GF-D8 (cell line): ENCODE measurements around the gene GLS.
A peak's percentile ranks its signal among the peaks of the same experiment; 100 is the strongest.
"Not testable (repeated sequence)": the region's sequence is repeated elsewhere in the genome, so short reads cannot be mapped to it uniquely, and the experiment has no call there.

Experiments used
- DNase-seq: peaks from one replicate; lab custom pipeline; 2025; lab: John Stamatoyannopoulos, UW

The GLS gene

DNA sequence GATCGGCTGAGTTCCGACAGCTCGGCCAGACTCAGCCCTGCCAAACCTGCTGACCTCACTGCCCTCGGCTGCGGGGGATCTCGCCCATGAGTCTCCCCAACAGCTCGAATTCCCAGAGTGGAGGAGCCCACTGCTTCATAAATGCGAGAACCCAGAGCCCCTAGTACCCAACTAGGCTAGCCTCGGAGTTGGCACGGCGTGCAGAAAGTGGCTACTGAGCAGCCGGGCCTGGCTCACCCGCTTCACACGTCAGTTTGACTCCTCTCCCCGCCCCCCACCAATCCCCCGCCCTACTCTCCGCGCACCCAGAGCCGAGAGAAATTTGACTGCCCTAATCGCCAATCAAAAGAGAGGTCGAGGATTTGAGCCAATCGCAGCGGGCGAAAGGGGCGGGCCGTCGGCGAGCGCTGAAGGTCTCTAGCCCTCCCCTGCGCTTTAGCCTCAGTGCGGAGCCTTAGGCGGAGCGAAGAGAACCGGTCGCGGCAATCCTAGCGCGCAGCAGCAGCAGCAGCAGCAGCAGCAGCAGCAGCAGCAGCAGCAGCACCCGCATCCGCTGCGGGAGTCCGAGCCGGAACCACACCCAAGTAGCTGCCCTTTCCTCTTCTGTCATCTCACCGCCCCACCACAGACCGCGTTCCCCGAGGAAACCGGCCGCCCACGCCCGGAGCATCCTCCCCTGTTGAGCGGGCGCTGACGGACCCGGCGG, at the start of gene GLS:
Gene GLS, plus strand, starts transcription at position 444 of the 706 bp plus-strand sequence. CDS start 264 bp downstream, outside the sequence.
- peak; percentile 90 for DNase-seq

DNA sequence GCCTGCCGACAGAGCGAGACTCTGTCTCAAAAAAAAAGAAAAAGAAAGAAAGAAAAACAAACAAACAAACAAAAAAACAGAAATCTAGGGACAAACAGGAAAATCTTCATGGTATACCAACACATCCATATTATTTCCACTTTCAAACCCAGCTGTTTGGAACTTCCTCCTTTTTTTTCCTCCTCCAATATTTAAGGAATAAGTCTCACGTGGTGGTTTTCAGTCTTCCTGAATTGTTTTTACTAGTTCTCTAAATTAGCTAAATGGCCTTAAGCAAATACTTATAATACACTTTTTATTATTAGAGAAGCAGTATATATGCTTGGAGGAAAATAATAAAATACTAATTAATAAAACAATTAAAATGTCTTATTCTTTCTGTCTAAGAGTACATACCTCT, 48.7 kb upstream of the GLS start:
- DNase-seq, result no peak

DNA sequence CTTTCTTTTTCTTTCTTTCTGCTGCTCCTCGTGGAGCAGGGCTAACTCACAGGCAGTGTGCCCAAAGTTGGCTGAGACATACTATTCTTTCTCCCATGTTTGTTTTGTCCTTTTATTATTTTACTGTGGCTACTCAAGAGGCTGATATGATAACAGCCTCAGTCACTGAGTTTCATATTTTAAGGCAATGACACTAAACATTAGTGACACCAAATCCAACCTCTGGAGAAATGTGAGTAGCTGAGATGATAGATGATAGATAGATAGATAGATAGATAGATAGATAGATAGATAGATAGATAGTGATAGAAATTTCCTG, 45.8 kb upstream of the GLS start:
- DNase-seq, result no peak

DNA sequence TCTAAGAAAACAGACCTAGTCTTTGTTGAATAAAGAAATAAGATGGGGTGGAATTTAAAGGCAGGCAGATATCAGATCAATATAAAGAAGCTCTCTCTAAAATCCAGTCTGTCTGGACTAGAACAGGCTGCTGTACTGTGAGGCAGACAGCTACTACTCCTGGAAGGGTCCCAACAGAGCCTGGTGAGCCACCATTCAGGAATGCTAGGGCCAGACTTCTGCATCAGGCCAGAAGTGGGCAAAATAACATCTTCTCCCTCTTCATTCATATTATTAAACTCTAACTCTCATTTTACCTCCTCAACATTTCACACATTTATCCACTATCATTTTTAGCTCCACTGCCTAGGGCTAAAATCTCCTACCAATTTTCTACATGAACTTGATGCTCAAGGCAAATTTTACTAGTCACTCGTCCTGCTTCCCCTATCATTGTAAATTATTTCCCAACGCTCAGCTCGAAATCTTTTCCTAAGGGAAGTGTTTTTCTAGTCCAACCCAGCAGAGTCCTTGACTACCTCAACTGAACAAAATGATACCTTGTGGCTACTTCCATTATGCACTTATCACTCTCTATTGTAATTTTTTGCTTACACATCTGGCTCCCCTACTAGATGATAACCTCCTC, 45.2 kb upstream of the GLS start:
- no peak for DNase-seq

DNA sequence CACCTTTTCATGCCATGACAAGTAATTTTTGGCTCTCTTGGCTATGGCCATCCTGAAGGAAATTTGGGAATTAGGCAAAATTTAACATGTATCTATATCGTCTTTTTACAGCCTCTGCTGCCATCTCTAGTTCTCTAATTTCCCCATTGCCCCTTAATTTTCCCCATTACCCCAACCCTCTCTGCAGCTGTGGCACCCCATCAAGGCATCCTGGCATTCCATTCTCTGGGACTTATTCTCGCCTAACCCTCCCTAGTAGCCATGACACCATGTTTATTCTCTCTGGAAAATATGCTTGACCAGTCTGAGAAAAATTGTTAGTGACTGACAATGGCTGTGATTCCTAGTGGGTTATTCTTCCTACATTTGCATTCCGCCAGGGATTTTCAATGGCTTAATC, 43.9 kb upstream of the GLS start:
- no peak for DNase-seq

DNA sequence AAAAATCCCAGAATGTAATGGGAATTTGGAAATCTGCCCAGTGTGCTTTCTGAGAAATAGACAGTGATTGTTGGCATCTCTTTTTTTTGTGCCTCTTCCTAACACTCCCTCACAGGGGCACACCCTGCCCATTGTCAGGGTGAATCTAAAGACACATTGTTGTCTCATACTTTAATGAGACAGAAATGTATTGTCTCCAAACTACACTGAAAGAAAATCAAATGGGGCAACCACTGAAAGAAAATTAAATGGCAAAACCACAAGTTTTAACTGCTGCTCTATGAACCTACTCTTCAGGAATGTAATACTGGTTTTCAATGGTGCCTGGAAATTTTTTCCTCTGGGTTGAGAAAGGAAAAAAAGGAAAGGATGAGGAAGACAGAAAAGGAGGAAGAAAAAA, 43.2 kb upstream of the GLS start:
- no peak for DNase-seq

DNA sequence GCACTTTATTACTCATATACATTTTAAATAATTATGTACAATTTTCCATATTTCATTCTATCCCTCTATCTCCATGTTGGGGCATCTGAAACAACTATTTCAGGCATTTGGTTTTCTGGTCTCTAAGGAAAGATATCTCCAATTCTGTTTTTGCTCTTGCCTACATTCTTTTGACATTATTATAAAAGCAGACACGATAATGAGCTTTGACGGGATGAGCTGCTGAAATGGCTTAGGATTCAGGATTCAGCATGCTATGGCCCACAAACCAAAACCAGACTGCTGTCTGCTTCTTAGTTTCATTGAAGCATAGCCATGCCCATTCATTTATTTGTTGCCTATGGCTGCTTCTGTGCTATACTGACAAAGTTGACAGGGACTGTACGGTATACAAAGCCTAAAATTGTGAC, 42.7 kb upstream of the GLS start:
- DNase-seq, result no peak

DNA sequence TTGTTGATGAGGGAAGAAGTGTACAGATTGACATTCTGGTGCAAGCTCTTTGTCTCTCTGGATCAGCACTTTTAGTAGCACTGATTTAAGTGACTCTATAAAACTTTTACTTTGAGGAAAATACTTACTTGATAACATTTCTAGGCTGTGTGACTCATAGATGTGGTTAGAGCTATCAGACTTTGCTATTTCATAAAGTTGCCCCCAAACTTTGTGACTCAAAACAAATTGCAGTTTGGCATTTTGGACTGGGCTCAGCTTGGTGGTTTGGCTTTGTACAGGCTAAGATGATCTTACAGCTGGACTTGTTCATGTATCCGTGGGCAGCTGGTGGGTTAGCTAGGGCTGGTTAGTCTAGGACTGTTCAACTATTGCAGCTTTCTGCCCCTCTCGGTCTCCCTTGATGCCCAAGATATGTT, 42.1 kb upstream of the GLS start:
- no peak for DNase-seq

DNA sequence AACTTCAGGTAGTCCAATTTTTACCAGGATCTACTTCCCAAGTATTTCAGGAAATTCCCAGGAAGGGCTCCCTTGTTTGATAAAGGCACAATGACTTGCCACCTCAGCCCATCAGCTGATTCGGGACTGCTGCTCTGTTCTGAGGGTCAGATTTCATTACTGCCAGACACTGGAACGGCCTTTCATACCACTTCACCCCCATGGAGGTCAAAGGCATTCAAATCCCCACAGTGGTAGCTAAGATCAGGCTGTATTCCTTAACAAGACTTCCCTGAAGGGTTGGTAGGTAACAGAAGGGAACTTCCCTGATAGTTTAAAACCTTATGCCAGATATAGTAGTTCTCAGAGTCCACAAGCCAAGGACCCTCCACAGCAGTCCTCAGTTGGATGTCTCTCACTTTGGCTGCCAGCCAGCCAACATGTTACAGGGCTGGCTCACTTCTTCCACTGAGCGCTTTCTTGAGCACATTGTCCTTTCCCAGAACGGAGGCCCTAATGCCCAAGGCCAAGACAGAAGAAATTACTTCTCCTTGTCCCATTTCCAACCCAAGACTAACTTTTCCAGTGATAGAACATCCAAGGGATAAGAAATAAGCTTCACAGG, 40.0 kb upstream of the GLS start:
- no peak for DNase-seq

DNA sequence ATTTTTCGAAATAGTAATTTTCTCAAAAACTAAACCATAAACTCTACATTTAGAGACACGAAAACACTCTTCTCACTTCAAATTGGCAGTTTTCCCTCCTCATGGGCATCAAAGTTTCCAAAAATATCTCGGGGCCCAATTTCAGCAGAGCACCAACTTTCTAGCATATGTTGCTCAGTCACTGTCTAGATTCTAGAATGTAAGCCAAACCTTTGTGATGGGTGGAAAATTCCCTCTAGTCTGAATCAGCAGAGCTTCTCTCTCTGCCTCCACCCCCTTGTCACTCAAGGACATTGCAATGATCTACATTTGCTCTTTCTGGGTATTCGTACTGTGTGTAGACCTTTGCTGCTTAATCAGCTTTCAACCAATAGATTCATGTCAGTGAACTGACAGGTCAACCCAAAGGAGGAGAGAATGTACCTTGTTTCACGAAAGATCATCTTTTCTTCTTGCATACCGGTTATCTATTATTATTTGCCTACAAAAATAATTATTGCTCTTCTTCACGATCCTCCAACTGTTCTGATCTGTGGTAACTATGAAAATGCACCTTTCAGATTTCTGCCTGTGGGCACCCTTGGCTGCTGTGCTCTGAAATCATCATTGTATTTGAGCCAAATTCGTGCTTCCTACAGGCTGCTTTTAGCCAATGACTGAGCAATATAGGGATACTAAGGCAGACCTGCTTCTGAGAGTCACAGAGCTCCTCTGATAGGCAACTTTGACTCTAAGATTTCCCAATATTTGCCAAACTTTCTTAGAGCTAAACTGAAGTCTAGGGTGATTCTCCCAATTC, 38.7 kb upstream of the GLS start:
- no peak for DNase-seq

DNA sequence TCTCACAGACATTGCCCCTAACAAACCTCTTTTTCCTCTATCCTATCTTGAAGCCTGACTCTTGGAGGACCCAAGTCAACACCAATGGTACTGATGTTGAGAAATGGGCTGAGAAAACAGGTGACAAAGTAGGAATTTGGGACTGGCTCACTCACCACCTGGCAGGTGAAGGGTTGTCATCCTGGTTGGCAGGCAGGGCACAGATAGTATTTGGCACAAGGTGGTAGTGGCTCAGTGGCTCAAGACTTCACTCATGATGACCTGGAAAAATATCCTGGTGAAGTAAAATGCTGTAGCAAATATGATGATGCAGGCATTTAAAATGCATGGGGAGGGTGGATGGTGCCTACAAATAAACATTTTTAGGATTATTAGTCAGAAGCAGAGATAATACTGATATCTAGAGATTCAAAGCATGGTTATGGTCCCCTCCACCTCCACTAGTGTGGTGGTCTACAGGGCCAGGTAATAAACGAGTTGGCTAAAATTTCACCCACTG, 38.0 kb upstream of the GLS start:
- DNase-seq, result no peak

DNA sequence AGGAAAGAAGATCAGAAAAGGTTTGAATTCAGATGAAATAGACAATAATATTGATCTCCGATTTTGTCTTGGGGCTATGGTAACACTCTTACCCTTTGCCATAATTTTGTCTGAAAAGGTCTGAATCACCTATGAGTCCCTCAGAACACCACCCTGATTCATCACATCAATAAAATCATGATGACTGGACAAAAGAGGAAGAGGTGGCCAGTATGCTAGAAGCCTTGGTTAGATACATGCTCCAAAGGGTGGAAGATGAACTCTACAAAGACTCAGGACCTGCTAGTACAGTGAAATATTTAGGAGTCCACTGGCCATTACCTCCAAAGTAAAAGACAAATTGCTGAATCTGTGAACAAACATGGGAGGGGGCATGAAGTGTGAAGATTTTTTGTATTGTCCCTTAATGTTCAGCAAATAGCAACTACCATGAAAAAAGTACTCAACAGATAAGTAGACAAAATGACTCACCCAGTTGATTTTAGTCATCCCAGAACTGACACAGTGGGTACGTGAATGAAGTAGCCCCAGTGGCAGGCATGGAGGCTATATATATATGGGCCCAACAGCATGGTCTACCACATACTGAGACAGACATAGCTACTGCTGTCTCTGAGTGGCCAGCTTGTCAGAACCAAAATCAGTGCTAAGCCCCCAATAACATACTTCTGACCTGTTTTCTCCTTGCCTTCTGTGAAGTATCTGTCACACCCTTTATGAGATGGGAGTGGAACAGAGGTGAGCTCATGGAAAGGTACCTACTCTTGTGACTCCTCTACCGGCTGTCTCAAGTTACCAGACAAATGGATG, 36.5 kb upstream of the GLS start:
- DNase-seq, result no peak

DNA sequence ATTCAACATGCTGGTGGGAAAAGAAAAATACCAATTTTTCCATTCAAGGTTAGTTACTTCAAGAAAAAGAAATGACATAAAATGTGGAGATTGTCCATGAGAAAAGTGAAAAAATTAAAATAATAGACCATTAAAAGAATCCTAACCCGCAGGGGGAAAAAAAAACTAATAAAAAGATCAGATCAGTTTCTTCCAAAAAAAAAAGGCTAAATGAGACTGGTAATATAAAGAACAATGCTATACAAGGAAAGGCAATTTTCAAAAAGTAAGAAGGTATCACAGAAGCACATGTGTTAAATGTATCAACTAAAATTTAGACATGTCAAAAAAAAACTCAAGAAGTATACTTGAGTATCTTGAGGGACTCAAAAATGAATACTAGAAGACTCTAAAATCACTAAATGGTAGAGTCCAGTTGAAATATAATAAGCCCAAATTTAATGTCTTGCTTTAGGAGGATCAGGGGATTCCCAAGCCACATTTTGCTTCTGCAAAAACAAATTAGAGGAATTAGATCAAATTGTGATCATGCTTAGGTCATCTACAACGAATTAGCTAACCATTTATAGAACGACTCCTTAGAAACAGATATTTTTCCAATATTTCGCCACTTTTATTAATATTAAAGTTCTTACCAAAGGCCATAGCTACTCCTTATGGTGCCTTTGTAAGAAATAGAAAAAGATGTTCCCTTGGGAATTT, 35.8 kb upstream of the GLS start:
- DNase-seq, result no peak

DNA sequence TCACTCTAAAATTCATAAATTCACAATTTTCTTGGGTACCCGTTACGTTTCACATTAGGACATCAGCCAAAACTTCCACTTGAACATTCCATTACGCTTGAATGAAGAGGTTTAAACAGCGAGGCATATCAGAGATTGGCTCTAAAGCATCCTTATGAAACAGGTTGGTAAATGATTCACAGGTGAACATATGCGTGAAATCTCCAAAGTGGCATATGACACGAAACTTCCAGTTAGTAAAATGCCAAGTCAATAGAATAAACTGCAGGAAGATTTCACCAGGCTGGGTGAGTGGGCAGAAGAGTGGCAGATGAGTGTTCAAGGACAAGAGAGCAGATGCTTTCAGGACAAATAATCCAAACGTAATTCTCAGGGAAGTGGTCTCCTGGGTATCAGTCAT, 33.9 kb upstream of the GLS start:
- no peak for DNase-seq

DNA sequence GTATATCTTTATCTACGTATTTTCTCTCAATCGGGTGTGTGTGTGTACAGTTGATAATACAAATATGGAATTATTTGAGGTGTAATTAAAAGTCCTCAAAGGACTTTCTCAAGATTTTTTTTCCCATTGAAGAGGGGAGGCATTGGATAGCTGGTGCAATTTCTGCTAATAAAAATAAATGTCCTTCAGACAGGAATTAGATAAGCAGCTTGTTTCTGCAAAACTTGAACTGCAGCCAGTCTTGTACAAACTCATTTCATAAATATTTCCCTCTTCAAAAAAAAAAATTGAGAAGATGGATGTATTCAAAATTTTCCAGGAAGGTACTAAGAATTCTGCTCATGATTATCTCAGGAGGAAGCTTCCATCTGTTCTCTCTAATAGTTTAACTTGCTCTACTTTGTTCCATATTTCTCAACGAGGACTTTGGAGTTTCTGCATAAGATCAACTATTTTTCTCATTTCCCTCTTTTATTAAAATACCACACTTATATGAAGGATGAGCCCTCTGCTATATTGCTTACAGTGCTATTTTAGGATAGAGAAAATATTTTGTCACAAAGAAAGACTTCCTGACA, 33.0 kb upstream of the GLS start:
- no peak for DNase-seq

DNA sequence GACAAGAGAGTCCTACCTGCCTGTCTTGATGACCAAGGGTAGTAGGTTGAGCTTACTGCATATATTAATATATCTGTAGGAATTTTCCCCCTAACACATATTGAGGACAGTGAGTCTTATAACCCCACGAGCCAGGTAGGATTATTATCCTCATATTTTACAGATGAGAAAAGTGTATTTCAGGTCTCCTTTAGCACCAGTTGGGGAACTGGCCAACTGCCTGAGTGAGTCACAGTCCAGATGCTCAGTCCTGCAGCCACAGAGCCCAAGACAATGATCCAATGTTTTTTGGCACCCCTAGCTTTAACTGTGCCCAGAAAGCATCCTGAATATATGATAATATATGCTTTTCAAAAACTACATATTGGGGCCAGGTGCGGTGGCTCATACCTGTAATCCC, 30.8 kb upstream of the GLS start:
- no peak for DNase-seq

DNA sequence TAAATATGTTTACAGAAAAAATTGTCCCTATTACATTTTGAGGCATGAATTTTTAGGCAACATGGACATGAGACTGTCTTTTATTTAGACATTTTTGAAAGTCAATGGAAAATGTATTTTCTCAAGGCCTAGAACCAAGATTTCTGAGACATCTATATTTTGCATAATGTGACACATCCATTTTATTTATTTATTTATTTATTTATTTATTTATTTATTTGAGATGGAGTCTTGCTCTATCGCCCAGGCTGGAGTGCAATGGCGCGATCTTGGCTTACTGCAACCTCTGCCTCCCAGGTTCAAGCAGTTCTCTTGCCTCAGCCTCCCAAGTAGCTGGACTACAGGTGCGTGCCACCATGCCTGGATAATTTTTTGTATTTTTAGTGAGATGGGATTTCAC, 27.6 kb upstream of the GLS start:
- not testable (repeated sequence) for DNase-seq

DNA sequence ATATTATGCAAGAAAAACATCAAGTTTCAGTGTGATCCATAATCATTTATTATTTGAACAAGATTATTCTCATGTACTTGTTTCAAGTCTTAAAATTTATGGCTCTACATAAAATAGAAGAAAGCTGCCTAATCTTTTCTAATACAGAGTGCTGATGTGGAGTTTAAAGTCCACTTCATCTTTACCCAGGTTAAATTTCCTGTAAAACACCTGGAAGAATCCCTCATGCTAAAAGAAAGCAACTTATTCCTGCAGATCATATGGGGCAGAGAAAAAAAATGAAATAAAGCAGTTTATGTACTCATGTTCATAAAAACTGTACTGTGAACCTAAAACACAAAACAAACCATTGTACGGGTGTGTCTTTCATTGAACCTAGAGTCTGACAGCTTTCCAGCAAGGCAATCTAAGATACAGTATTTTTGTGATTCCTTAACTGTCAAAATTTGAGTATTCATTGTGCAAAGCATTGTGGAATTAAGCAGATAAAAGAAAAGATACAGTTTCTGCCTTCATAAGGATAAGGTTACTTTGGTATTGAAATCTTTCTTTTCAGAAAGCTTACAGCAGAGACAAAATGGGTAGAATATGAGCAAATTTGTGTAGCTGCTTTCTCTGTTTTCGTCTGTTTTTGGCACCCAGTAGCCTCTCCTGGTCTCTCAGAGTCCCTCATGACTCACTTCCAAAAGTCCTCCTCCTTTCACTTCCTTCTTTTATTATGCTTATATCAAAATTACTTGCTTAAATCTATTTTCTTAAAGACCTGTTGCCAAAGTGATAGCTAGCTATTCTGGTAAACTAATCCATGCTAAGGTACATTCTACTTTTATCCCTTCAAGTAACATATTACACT, 26.9 kb upstream of the GLS start:
- no peak for DNase-seq

DNA sequence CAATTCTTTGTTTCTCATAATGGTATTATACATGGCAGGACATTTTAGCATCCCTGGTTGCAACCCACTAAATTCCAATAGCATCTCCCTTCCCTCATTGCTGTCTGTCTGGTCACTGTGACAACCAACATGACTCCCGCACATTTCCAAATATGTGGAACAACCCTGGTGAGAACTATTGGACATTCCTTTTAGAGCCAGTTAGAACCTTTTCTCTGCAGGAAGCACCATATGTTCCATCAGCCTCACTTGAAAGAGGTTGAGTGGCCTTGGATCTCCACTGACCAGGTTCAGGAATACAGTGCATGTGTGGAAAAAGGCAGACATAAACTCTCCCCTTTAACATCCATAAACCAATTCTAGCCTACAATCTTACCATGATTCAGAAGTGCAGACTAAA, 25.9 kb upstream of the GLS start:
- DNase-seq, result no peak

DNA sequence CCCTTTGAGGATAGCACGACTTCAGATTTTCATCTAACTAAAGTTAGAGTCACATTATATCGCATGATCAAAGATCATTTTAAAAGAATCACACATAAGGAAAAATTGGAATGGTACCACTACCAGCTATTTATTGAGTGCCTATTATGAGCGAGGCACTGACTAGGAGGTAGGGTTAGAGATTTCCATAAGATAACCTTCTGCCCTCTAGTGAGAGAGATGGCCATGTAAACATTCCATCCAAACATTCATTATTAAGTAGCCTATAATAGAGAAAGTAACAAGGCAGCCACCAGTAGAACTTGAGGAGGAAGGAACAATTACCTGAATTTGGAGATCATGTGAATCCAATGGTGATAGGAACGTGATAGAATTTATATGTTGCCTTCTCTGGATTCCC, 25.4 kb upstream of the GLS start:
- DNase-seq, result no peak
